ENCODE measurements around the gene ZDHHC14. TPM values are rescaled to one million over a fixed set of nuclear protein-coding genes. Genes with fewer than 3 reads are reported as not detected.

Gene ZDHHC14
- total RNA-seq, 6 experiments from 2014 or later, result 5.2 to 6.7 (median 6.0) TPM

GRCh38 chr6:157539421-157539822, 158.4 kb downstream of the ZDHHC14 start:
- Mint-ChIP-seq H3K9me3 (no peaks in the 10 kb centered on the region), H3K36me3 (ENCODE audit: low read depth) (no peaks in the 10 kb centered on the region), H3K4me3 (no peak overlapping the region), H3K4me1 (ENCODE audit: low read depth) (peaks cover 27% of the 10 kb centered on the region), H3K27me3 (ENCODE audit: insufficient read depth) (0 out of 2 replicates have a peak, but pooled peaks cover 2% of the 10 kb centered on the region), H3K27ac (no peak overlapping the region)
- no peak for DNase-seq
- no peak for TF ChIP-seq CTCF (IDR thresholded peaks at IDR 0.05)

GRCh38 chr6:157539900-157540752, 159.1 kb downstream of the ZDHHC14 start:
- Mint-ChIP-seq H3K9me3 (no peaks in the 10 kb centered on the region), H3K4me3 (no peak overlapping the region), H3K4me1 (ENCODE audit: low read depth) (peaks cover 22% of the 10 kb centered on the region), H3K27ac (no peak overlapping the region), H3K36me3 (ENCODE audit: low read depth) (no peaks in the 10 kb centered on the region), H3K27me3 (ENCODE audit: insufficient read depth) (0 out of 2 replicates have a peak, but pooled peaks cover 2% of the 10 kb centered on the region)
- no peak for DNase-seq
- TF ChIP-seq CTCF (IDR thresholded peaks at IDR 0.05), result no peak

GRCh38 chr6:157541618-157542413, 160.8 kb downstream of the ZDHHC14 start:
- Mint-ChIP-seq H3K4me3 (no peak overlapping the region), H3K9me3 (no peaks in the 10 kb centered on the region), H3K36me3 (ENCODE audit: low read depth) (no peaks in the 10 kb centered on the region; the same call in 1 of the 2 replicates), H3K27ac (no peak overlapping the region), H3K27me3 (ENCODE audit: insufficient read depth) (0 out of 2 replicates have a peak, but pooled peaks cover 2% of the 10 kb centered on the region), H3K4me1 (ENCODE audit: low read depth) (peaks cover 6% of the 10 kb centered on the region)
- no peak for DNase-seq
- TF ChIP-seq CTCF (IDR thresholded peaks at IDR 0.05), result no peak

- DNase-seq, result no peak
- Mint-ChIP-seq H3K27me3 (ENCODE audit: insufficient read depth) (0 out of 2 replicates have a peak, but pooled peaks cover 2% of the 10 kb centered on the region), H3K4me1 (ENCODE audit: low read depth) (peaks cover 2% of the 10 kb centered on the region), H3K4me3 (no peak overlapping the region), H3K9me3 (no peaks in the 10 kb centered on the region), H3K27ac (no peak overlapping the region), H3K36me3 (ENCODE audit: low read depth) (no peaks in the 10 kb centered on the region; the same call in 1 of the 2 replicates)
- no peak for TF ChIP-seq CTCF (IDR thresholded peaks at IDR 0.05)
Measured at GRCh38 chr6:157542414-157543160, 161.6 kb downstream of the ZDHHC14 start.

GRCh38 chr6:157546321-157546720, 165.3 kb downstream of the ZDHHC14 start:
- DNase-seq, result no peak
- Mint-ChIP-seq H3K4me3 (no peak overlapping the region), H3K36me3 (ENCODE audit: low read depth) (no peaks in the 10 kb centered on the region; the same call in 1 of the 2 replicates), H3K9me3 (no peaks in the 10 kb centered on the region), H3K27ac (no peak overlapping the region), H3K27me3 (ENCODE audit: insufficient read depth) (no peaks in the 10 kb centered on the region; the same call in 1 of the 2 replicates), H3K4me1 (ENCODE audit: low read depth) (peaks cover 9% of the 10 kb centered on the region; the same call in 1 of the 2 replicates)
- TF ChIP-seq CTCF (IDR thresholded peaks at IDR 0.05), result no peak

Measured in HFFc6 (cell line).